Progenitor cell of endocrine pancreas (in vitro differentiated cells): Measurements from ENCODE around the gene RNF213. TPM values are rescaled to one million over a fixed set of nuclear protein-coding genes. Genes with fewer than 3 reads are reported as not detected.

Experiments
- DNase-seq: peaks from one replicate; pipeline ENCODE4 v3.0.0; 2021; ENCODE audit warnings: low spot score; ENCODE audit not compliant: unreplicated experiment
- H3K27ac Mint-ChIP-seq: 2 replicates; pipeline ENCODE4 v1.8.0; 2021; ENCODE audit warnings: mild to moderate bottlenecking, moderate library complexity, mixed read lengths
- H3K27me3 Mint-ChIP-seq: 2 replicates; pipeline ENCODE4 v1.8.0; 2021; ENCODE audit warnings: mixed read lengths
- H3K36me3 Mint-ChIP-seq: 2 replicates; pipeline ENCODE4 v1.8.0; 2022; ENCODE audit warnings: mixed read lengths; ENCODE audit not compliant: insufficient read depth
- H3K4me1 Mint-ChIP-seq: 2 replicates; pipeline ENCODE4 v1.8.0; 2021; ENCODE audit warnings: low read depth, mixed read lengths
- H3K4me3 Mint-ChIP-seq: 2 replicates; pipeline ENCODE4 v1.8.0; 2021; ENCODE audit warnings: low read depth, mild to moderate bottlenecking, moderate library complexity, mixed read lengths
- H3K9me3 Mint-ChIP-seq: 2 replicates; pipeline ENCODE4 v1.8.0; 2021; ENCODE audit warnings: low read depth, mixed read lengths
- total RNA-seq: library from RNA; stranded (reverse); gene quantifications from 2 replicates; pipeline ENCODE4 v1.2.1, GENCODE V29; 2021
- TF ChIP-seq, protein P1 (sequence below): fragments of 200-600 bp; sonication (generic); IDR thresholded peaks from one replicate; pipeline ENCODE4 v1.5.0; 2021; ENCODE audit warnings: antibody characterized with exemption, mild to moderate bottlenecking; ENCODE audit not compliant: unreplicated experiment

RNF213 gene
- total RNA-seq, 1 donor from 2014 or later: 57.6 TPM

DNA sequence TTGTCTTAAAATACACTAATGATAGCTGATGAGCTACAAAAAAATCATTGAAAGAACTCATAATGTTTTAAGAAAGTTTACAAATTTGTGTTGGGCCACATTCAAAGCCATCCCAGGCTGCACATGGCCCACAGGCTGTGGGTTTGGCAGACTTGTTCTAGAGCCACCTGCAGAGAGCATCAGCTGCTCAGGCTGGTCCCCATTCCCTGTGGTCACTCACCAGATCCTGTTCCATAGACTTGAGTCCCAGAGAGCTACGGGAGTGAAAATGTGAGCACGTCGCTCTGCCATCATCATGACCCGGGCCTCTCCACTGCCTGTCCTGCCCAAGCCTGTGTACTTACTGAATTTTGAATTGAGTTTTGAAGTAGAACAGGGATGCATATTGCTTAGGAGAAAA, 33.5 kb upstream of the RNF213 start:
- Mint-ChIP-seq H3K36me3 (peaks cover 23% of the 10 kb centered on the region), H3K4me3 (no peak overlapping the region), H3K4me1 (peaks cover 2% of the 10 kb centered on the region), H3K27me3 (no peaks in the 10 kb centered on the region), H3K27ac (no peak overlapping the region), H3K9me3 (peaks cover 4% of the 10 kb centered on the region)
- no peak for DNase-seq
- TF ChIP-seq, protein P1, sequence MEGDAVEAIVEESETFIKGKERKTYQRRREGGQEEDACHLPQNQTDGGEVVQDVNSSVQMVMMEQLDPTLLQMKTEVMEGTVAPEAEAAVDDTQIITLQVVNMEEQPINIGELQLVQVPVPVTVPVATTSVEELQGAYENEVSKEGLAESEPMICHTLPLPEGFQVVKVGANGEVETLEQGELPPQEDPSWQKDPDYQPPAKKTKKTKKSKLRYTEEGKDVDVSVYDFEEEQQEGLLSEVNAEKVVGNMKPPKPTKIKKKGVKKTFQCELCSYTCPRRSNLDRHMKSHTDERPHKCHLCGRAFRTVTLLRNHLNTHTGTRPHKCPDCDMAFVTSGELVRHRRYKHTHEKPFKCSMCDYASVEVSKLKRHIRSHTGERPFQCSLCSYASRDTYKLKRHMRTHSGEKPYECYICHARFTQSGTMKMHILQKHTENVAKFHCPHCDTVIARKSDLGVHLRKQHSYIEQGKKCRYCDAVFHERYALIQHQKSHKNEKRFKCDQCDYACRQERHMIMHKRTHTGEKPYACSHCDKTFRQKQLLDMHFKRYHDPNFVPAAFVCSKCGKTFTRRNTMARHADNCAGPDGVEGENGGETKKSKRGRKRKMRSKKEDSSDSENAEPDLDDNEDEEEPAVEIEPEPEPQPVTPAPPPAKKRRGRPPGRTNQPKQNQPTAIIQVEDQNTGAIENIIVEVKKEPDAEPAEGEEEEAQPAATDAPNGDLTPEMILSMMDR: no peak

DNA sequence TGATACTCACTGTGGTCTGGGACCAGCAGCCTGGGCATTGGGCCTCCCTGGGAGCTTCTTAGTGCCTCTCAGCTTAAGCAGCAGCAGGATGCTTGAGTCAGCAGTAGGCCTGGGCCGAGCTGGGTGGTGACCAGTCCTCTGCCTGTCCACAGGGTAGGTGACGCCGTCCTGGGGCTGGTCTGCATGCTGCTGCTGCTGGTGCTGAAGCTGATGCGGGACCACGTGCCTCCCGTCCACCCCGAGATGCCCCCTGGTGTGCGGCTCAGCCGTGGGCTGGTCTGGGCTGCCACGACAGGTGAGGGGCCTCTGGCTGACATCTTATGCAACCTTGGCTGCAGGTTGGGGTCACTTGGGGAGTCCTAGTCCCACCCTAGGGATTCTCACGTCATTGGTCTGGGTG, 33.0 kb upstream of the RNF213 start:
- Mint-ChIP-seq H3K27me3 (no peaks in the 10 kb centered on the region), H3K4me3 (no peak overlapping the region), H3K27ac (no peak overlapping the region), H3K4me1 (peaks cover 2% of the 10 kb centered on the region), H3K36me3 (peaks cover 27% of the 10 kb centered on the region), H3K9me3 (peaks cover 7% of the 10 kb centered on the region)
- TF ChIP-seq, protein P1: no peak
- DNase-seq: no peak

GRCh38 chr17:80228477-80228876, 32.2 kb upstream of the RNF213 start:
- peaks cover 12% of the 10 kb centered on the region for H3K9me3 Mint-ChIP-seq
- no peak overlapping the region for H3K27ac Mint-ChIP-seq

DNA sequence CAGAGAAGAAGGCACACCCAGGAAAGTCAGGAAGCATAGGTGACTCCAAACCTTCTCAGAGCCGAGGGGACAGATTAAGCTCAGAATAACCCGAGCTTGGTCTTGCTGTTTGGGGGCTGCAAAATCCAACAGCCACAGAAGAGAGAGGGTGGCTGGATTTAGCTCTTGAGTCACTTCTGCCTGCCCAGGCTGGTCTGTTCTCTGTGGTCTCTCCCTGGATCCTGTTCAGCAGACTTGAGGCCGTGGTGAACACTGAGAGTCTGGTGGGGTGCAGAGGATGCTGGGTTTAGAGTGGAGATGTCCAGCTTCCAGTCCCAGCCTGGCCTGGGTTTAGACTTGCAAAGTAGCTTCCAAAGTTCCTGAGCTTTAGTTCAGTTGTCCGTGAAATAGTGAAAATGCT, 31.6 kb upstream of the RNF213 start:
- TF ChIP-seq, protein P1: no peak
- DNase-seq: no peak
- Mint-ChIP-seq H3K36me3 (peaks cover 34% of the 10 kb centered on the region), H3K4me3 (no peak overlapping the region), H3K9me3 (peaks cover 12% of the 10 kb centered on the region), H3K27ac (no peak overlapping the region), H3K27me3 (no peaks in the 10 kb centered on the region), H3K4me1 (peaks cover under 1% of the 10 kb centered on the region)

More at GRCh38 chr17:80228477-80228876, 32.2 kb upstream of the RNF213 start:
- H3K27me3 Mint-ChIP-seq: no peaks in the 10 kb centered on the region
- no peak for DNase-seq
- peaks cover 32% of the 10 kb centered on the region for H3K36me3 Mint-ChIP-seq
- H3K4me3 Mint-ChIP-seq: no peak overlapping the region
- TF ChIP-seq, protein P1: no peak
- peaks cover 2% of the 10 kb centered on the region for H3K4me1 Mint-ChIP-seq

DNA sequence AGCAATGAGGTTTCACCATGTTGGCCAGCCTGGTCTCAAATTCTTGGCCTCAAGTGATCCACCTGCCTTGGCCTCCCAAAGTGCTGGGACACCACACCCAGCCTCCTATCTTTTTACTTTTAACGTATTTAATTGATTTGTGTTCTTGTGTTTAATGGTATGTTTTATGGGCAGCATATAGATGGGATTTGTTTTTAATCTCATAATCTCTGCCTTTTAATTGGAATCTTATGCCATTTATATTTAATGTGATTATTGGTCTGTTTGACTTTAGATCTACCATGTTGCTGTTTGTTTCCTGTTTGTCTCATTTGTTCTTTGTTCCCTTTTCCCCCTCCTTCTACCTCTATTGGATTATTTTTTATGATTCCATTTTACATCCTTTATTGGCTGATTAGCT, 28.2 kb upstream of the RNF213 start:
- TF ChIP-seq, protein P1: no peak
- no peak for DNase-seq
- H3K4me1 Mint-ChIP-seq: no peaks in the 10 kb centered on the region
- H3K27ac Mint-ChIP-seq: no peak overlapping the region
- H3K9me3 Mint-ChIP-seq: peaks cover 12% of the 10 kb centered on the region
- H3K27me3 Mint-ChIP-seq: no peaks in the 10 kb centered on the region
- H3K36me3 Mint-ChIP-seq: peaks cover 39% of the 10 kb centered on the region
- H3K4me3 Mint-ChIP-seq: no peak overlapping the region
